Stomach (tissue), 19 donors: ENCODE results near the gene CPHXL. TPM values are rescaled to one million over a fixed set of nuclear protein-coding genes. Genes with fewer than 3 reads are reported as not detected.
A peak's percentile ranks its signal among the peaks of the same experiment; 100 is the strongest.

Experiments used
- DNase-seq, 2 donors: peaks; one replicate each; pipeline versions ENCODE4 v3.0.0 to v3.0.0-alpha.2; 2013 to 2019
- H3K27ac ChIP-seq, 5 donors: fragments of 200-600 bp in 4 of 5; sonication (generic) in 4 of 5; one replicate each; pipeline ENCODE4 v1.5.1; 2013 to 2019; ENCODE audit warnings: mild to moderate bottlenecking in 1 of 5, moderate library complexity in 1 of 5
- H3K27me3 ChIP-seq, 3 donors: fragments of 200-600 bp; sonication (generic); one replicate each; pipeline ENCODE4 v1.5.1; 2017 to 2019; ENCODE audit warnings: mixed run types in 1 of 3
- H3K36me3 ChIP-seq, 4 donors: fragments of 200-600 bp; sonication (generic); 1 replicate in 3 of 4; 2 replicates in 1 of 4; pipeline ENCODE4 v1.5.1; 2016 to 2019
- H3K4me1 ChIP-seq, 4 donors: fragments of 200-600 bp; sonication (generic); one replicate each; pipeline ENCODE4 v1.5.1; 2016 to 2019
- H3K4me3 ChIP-seq, 4 donors: fragments of 200-600 bp; sonication (generic) in 3 of 4; one replicate each; pipeline ENCODE4 v1.5.1; 2016 to 2019; ENCODE audit warnings: mild to moderate bottlenecking in 1 of 4
- H3K9me3 ChIP-seq, 4 donors: fragments of 200-600 bp; sonication (generic); one replicate each; pipeline ENCODE4 v1.5.1; 2016 to 2019
- CTCF ChIP-seq, 7 experiments: fragments of 450-650 bp in 4 of 7; fragments of 200-600 bp in 3 of 7; sonication (generic) in 3 of 7; IDR thresholded peaks; one replicate each; pipeline ENCODE4 v1.5.1; 2016 to 2019; ENCODE audit warnings: antibody characterized with exemption in 7 of 7, control low read depth in 2 of 7, mild to moderate bottlenecking in 1 of 7
- EP300 ChIP-seq: sonication (generic); formaldehyde crosslinking; IDR thresholded peaks from one replicate; pipeline ENCODE4 v1.6.1; 2017; ENCODE audit warnings: antibody characterized with exemption
- POLR2A ChIP-seq, 4 donors: fragments of 450-650 bp; IDR thresholded peaks; one replicate each; pipeline ENCODE4 v1.6.1; 2016; ENCODE audit warnings: antibody characterized with exemption in 4 of 4, control low read depth in 2 of 4, mild to moderate bottlenecking in 1 of 4, moderate library complexity in 1 of 4
- POLR2AphosphoS5 ChIP-seq, 3 donors: sonication (generic); formaldehyde crosslinking; IDR thresholded peaks; one replicate each; pipeline ENCODE4 v1.6.1; 2016; ENCODE audit warnings: antibody characterized with exemption in 3 of 3
- WGBS, 5 donors: extraction: QIAGEN DNeasy Blood & Tissue Kit in 3 of 5; methylation state at CpG; one replicate each; pipeline versions ENCODE4 v1.1.5 to v1.1.7; 2013 to 2018; 5-methylcytosine and 5-hydroxymethylcytosine counted together
- intact Hi-C: fragments of 100-400 bp; cut with DNase I; formaldehyde crosslinking; loops from one replicate; pipeline ENCODE4 v1.15.1; 2023; ENCODE audit warnings: low total_unique reads
- long read RNA-seq, 10 donors: transcript quantifications; one replicate each; lab custom pipeline, GENCODE V29; 2026
- polyA plus RNA-seq, 3 donors: library from polyadenylated mRNA; stranded (reverse); fragments of 200-250 nt; gene quantifications; one replicate each; pipeline ENCODE4 v1.2.3, GENCODE V29; 2013
- total RNA-seq, 5 donors: library from RNA; depleted of rRNA; stranded (reverse); fragments of >200 nt; gene quantifications; one replicate each; pipeline versions ENCODE4 v1.1.0 to v1.2.3, GENCODE V29; 2014 to 2016
- donor health status: healthy with polysubstance abuse.
- donor health status: Bipolar disorder and iron deficiency.
- donor health status: healthy.

CPHXL gene
- total RNA-seq: not detected
- not detected for polyA plus RNA-seq
- long read RNA-seq, donor 1: 0 reads
- long read RNA-seq, donor 2: 0 reads
- long read RNA-seq, donor 3: 0 reads
- long read RNA-seq, donor 4: 0 reads
- long read RNA-seq, donor 5: 0 reads
- long read RNA-seq, donor 6: 0 reads
- long read RNA-seq, donor 7: 0 reads
- long read RNA-seq, donor 8: 0 reads
- long read RNA-seq, donor 9: 0 reads
- long read RNA-seq, donor 10: 0 reads

- no peak for DNase-seq
- Histone ChIP-seq H3K36me3 (no peaks in the 10 kb centered on the region), H3K27me3 (no peaks in the 10 kb centered on the region), H3K4me3 (no peak within 1 kb of the TSS), H3K9me3 (no peaks in the 10 kb centered on the region), H3K4me1 (no peaks in the 10 kb centered on the region), H3K27ac (no peak within 1 kb of the TSS)
- TF ChIP-seq POLR2A (IDR thresholded peaks at IDR 0.05) (no peak), POLR2AphosphoS5 (IDR thresholded peaks at IDR 0.05) (no peak), CTCF (IDR thresholded peaks at IDR 0.05) (no peak)
- WGBS, 5 donors: 71 to 81% (median 79%) methylated on average over 5 of the region's 5 CpGs
- intact Hi-C loops: no loop called here
Observed at GRCh38 chr16:75726390-75726789, at the start of gene CPHXL. TSS of gene CPHXL (minus strand) at chr16:75726490. CDS start at chr16:75726442, 48 bp downstream.

- Histone ChIP-seq H3K9me3 (peaks cover 0 to 8% (median 0%) of the 10 kb centered on the region in 4 donors), H3K27me3 (peaks cover 0 to 14% (median 0%) of the 10 kb centered on the region in 3 donors), H3K4me3 (no peak overlapping the region), H3K4me1 (no peaks in the 10 kb centered on the region), H3K36me3 (no peaks in the 10 kb centered on the region), H3K27ac (no peak overlapping the region)
- 42 to 54% (median 46%) methylated on average over 1 of the region's 1 CpG for WGBS, 5 donors
- no peak for TF ChIP-seq POLR2A (IDR thresholded peaks at IDR 0.05)
- TF ChIP-seq CTCF (IDR thresholded peaks at IDR 0.05): no peak
- no peak for TF ChIP-seq POLR2AphosphoS5 (IDR thresholded peaks at IDR 0.05)
- TF ChIP-seq EP300: no peak
- intact Hi-C loops: no loop called here
- DNase-seq: no peak
Observed at GRCh38 chr16:75774197-75774596, 47.9 kb upstream of the CPHXL start.

- TF ChIP-seq EP300: no peak
- no peak for TF ChIP-seq CTCF (IDR thresholded peaks at IDR 0.05)
- no peak for TF ChIP-seq POLR2AphosphoS5 (IDR thresholded peaks at IDR 0.05)
- TF ChIP-seq POLR2A (IDR thresholded peaks at IDR 0.05): no peak
- Histone ChIP-seq H3K4me3 (no peak overlapping the region), H3K36me3 (no peaks in the 10 kb centered on the region), H3K27ac (no peak overlapping the region), H3K27me3 (peaks cover 0 to 4% (median 0%) of the 10 kb centered on the region in 3 donors), H3K9me3 (peaks cover 0 to 8% (median 0%) of the 10 kb centered on the region in 4 donors), H3K4me1 (no peaks in the 10 kb centered on the region)
- intact Hi-C loops: no loop called here
- no peak for DNase-seq
Observed at GRCh38 chr16:75770051-75770450, 43.8 kb upstream of the CPHXL start.

DNA sequence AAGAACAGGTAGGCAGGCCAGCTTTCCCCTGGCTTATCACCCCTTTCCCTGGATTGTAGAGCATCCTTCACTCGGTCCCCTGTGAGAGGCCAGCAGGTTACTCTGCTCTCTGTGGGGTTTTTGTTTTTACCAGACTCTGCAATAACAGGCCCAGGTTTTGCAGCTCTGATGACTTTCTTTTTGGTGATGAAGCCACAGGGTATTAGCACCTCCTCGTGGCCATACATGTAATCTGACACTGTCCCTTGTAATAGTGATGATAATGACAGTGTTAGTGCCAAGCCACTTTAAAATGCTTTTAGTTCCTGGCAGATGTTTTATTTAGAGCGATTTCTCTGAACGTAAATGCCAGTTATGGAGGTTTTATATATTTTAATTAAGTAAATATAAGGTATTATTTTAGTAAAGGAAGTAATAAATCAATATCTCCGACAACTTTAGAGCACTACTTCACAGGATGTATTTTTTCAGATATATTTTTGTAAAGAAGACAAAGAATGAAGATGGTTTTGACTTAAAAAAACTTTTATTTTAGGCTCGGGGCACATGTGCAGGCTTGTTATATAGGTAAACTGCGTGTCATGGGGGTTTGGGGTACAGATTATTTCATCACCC, 38.0 kb upstream of the CPHXL start:
- Histone ChIP-seq H3K27ac (no peak overlapping the region), H3K9me3 (no peaks in the 10 kb centered on the region), H3K4me3 (no peak overlapping the region), H3K36me3 (no peaks in the 10 kb centered on the region), H3K4me1 (no peaks in the 10 kb centered on the region), H3K27me3 (no peaks in the 10 kb centered on the region)
- intact Hi-C loops: no loop called here
- TF ChIP-seq CTCF (IDR thresholded peaks at IDR 0.05): peak in 5 of 7 experiments; percentile 65 to 81 (median 76)
- peak in 2 of 3 donors; percentile 7 to 67 for TF ChIP-seq POLR2AphosphoS5 (IDR thresholded peaks at IDR 0.05)
- no peak for TF ChIP-seq EP300
- WGBS, 5 donors: 13 to 22% (median 19%) methylated on average over 7 of the region's 7 CpGs
- DNase-seq: peak; percentile 58 to 89
